ENCODE results near the gene EYS. TPM values are rescaled to one million over a fixed set of nuclear protein-coding genes. Genes with fewer than 3 reads are reported as not detected.

EYS gene
- total RNA-seq, 1 donor from 2014 or later = not detected

DNA sequence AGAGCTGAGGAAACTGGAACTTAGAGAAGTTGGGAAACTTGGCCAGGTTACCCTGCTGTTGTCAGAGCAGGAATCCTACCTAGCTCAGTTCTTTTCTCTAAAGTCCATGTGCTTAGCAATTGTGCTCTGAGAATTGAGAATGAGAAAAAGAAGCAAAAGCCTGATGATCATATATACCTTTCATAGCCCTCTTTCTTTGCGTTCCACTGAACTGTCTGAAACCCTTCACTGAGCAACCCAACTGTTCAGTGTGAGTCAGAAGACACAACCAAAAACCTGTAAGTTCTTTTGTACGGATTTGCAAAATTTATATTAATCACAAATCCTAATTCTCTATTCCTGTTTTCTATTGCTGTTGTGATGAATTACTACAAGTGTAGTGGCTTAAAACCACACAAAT is 1990.9 kb downstream of the EYS start:
- peaks cover 24% of the 10 kb centered on the region for H3K36me3 Mint-ChIP-seq (ENCODE audit: low read depth)
- no peaks in the 10 kb centered on the region for H3K27me3 Mint-ChIP-seq
- H3K4me3 Mint-ChIP-seq = no peak overlapping the region
- intact Hi-C loops (cut with micrococcal nuclease) = no loop called here
- DNase-seq = no peak
- H3K4me1 Mint-ChIP-seq = peaks cover 3% of the 10 kb centered on the region
- H3K9me3 Mint-ChIP-seq = no peaks in the 10 kb centered on the region
- H3K27ac Mint-ChIP-seq = no peak overlapping the region

- Mint-ChIP-seq H3K4me1 (peaks cover 3% of the 10 kb centered on the region), H3K27ac (no peak overlapping the region), H3K4me3 (no peak overlapping the region), H3K27me3 (no peaks in the 10 kb centered on the region), H3K36me3 (ENCODE audit: low read depth) (peaks cover 39% of the 10 kb centered on the region), H3K9me3 (no peaks in the 10 kb centered on the region)
- no peak for DNase-seq
- intact Hi-C loops (cut with micrococcal nuclease) = no loop called here
These were observed 1992.9 kb downstream of the EYS start for GRCh38 chr6:63714091-63714490.

GRCh38 chr6:63713332-63713731 is 1993.7 kb downstream of the EYS start:
- peaks cover 3% of the 10 kb centered on the region for H3K4me1 Mint-ChIP-seq
- DNase-seq = no peak
- no peaks in the 10 kb centered on the region for H3K27me3 Mint-ChIP-seq
- intact Hi-C loops (cut with micrococcal nuclease) = no loop called here
- H3K27ac Mint-ChIP-seq = no peak overlapping the region
- H3K9me3 Mint-ChIP-seq = no peaks in the 10 kb centered on the region
- no peak overlapping the region for H3K4me3 Mint-ChIP-seq
- peaks cover 42% of the 10 kb centered on the region for H3K36me3 Mint-ChIP-seq (ENCODE audit: low read depth)

- Mint-ChIP-seq H3K27me3 (no peaks in the 10 kb centered on the region), H3K36me3 (ENCODE audit: low read depth) (peaks cover 65% of the 10 kb centered on the region), H3K4me1 (peaks cover 20% of the 10 kb centered on the region), H3K4me3 (no peak overlapping the region), H3K9me3 (no peaks in the 10 kb centered on the region), H3K27ac (no peak overlapping the region)
- no peak for DNase-seq
- intact Hi-C loops (cut with micrococcal nuclease) = no loop called here
These were observed 1997.9 kb downstream of the EYS start for GRCh38 chr6:63709148-63709547.

DNA sequence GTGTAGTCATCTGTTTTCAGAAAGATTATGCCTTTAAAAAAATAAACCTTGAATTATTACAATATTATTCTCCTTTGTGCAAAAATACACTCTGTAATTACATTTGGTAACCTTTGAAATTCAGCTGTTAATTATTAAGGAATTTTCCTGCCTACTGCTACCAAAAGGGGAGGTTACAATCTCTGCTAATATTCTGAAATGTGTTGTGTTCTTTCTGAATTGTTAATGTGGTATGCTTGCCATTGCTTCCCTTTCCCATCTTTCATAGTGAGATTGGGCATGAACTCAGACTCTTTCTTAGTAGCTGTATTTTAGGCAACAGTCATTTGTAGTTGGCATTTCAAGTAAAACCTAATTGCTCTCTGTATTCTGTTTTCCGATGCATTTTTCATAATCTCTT is 1998.4 kb downstream of the EYS start:
- H3K36me3 Mint-ChIP-seq (ENCODE audit: low read depth) = peaks cover 68% of the 10 kb centered on the region
- no peaks in the 10 kb centered on the region for H3K9me3 Mint-ChIP-seq
- H3K27me3 Mint-ChIP-seq = no peaks in the 10 kb centered on the region
- H3K27ac Mint-ChIP-seq = no peak overlapping the region
- no peak for DNase-seq
- no peak overlapping the region for H3K4me3 Mint-ChIP-seq
- intact Hi-C loops (cut with micrococcal nuclease) = no loop called here
- H3K4me1 Mint-ChIP-seq = peaks cover 20% of the 10 kb centered on the region

DNA sequence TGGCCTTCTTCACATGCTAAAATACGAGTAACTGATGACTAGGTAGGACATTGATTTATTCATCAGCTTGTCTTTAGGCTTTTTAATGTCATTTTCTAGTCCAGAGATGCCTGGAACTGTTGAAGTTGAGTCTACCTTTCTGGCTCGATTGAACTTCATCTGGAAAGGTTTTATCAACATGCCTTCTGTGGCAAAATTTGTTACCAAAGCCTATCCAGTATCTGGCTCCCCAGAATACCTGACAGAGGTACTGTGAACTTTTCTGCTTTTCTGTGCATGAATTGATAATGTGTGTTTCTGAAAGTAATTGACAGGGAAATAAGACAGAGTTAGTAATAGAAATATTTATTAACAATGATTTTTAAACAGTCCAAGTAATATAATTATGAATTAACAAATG is 2000.4 kb downstream of the EYS start:
- no peak overlapping the region for H3K4me3 Mint-ChIP-seq
- no peaks in the 10 kb centered on the region for H3K27me3 Mint-ChIP-seq
- H3K9me3 Mint-ChIP-seq = no peaks in the 10 kb centered on the region
- no peak for DNase-seq
- H3K36me3 Mint-ChIP-seq (ENCODE audit: low read depth) = peaks cover 62% of the 10 kb centered on the region
- H3K27ac Mint-ChIP-seq = no peak overlapping the region
- peaks cover 17% of the 10 kb centered on the region for H3K4me1 Mint-ChIP-seq
- intact Hi-C loops (cut with micrococcal nuclease) = no loop called here

DNA sequence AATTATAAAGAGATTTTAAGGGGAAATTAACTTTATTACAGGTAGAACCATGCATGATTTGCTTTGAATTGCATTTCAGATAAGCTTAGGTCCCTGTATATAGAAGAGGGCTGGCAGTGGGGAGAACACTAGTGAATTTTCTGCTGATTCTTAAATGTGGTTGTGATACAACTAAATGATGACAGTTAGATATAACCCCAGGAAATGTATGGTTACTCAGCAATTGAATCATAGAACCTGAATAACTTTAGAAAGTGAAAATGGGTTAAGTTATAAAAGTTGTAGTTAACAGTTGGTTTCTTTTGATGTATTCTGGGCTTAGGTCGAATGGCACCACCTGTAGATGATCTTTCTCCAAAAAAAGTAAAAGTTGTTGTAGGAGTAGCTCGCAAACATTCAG is 2001.3 kb downstream of the EYS start:
- Mint-ChIP-seq H3K27me3 (no peaks in the 10 kb centered on the region), H3K9me3 (no peaks in the 10 kb centered on the region), H3K36me3 (ENCODE audit: low read depth) (peaks cover 58% of the 10 kb centered on the region), H3K4me3 (no peak overlapping the region), H3K27ac (no peak overlapping the region), H3K4me1 (peaks cover 17% of the 10 kb centered on the region)
- intact Hi-C loops (cut with micrococcal nuclease) = no loop called here
- no peak for DNase-seq

- Mint-ChIP-seq H3K4me1 (peaks cover 6% of the 10 kb centered on the region), H3K27me3 (no peaks in the 10 kb centered on the region), H3K9me3 (no peaks in the 10 kb centered on the region), H3K36me3 (ENCODE audit: low read depth) (peaks cover 19% of the 10 kb centered on the region), H3K4me3 (no peak overlapping the region), H3K27ac (no peak overlapping the region)
- DNase-seq = no peak
- intact Hi-C loops (cut with micrococcal nuclease) = no loop called here
These were observed 2016.8 kb downstream of the EYS start for GRCh38 chr6:63690221-63690620.

DNA sequence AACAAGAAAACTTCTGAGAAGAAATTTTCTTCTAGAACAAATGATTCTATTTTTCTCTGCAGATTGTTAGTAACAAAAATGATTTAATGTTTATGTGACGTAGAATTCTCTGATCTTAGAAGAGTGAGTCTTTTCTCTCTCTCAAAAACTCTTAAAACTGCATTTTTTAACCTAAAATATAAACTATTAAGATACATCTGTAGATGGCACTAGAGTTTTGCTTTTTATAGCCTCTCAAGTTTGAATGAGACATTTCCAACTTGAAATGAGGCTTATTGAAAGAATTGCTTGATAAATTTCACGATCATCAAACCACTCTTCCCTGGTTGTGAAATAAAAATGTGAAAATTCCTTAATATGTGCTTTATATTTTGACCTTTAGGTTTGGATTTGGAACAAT is 2017.6 kb downstream of the EYS start:
- H3K4me1 Mint-ChIP-seq = peaks cover 10% of the 10 kb centered on the region
- no peak overlapping the region for H3K27ac Mint-ChIP-seq
- peaks cover 21% of the 10 kb centered on the region for H3K36me3 Mint-ChIP-seq (ENCODE audit: low read depth)
- H3K9me3 Mint-ChIP-seq = no peaks in the 10 kb centered on the region
- no peak for DNase-seq
- intact Hi-C loops (cut with micrococcal nuclease) = loop anchor here (5.0 kb wide), 1 partner anchor 92 kb away; no protein-coding TSS in a partner anchor
- H3K4me3 Mint-ChIP-seq = no peak overlapping the region
- H3K27me3 Mint-ChIP-seq = no peaks in the 10 kb centered on the region

DNA sequence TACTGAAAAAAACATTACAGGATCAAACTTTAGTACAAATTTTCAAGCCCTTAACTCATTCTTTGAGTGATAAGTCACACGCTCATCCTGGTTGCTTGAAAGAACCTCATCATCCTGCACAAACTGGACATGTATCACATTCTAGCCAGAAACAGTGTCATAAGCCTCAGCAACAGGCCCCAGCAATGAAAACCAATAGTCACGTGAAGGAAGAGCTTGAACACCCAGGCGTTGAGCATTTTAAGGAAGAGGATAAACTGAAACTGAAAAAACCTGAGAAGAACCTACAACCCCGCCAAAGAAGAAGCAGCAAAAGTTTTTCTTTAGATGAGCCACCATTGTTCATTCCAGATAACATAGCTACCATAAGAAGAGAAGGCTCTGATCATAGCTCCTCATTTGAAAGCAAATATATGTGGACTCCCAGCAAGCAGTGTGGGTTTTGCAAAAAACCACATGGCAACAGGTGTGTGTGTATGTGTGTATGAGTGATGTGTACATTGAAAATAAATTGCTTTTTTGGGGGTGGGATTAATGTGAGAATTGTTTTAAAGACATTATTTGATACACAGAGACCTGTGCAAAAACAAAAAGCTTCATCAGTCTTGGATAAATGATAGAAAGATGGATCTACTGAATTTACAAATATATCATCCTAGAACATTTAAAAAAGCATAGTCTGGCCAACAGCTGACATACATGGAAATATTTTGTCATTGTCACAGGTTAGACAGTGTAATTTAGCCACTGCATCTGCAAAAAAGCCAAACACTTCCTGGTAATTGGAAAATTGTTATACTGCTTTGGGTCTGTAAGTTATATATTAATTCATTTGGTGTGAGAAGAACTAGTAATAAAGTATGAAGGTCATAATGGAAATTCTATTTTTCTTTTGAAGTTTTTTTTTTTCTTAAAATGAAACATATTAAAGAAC is 2021.3 kb downstream of the EYS start:
- Mint-ChIP-seq H3K9me3 (no peaks in the 10 kb centered on the region), H3K4me1 (peaks cover 16% of the 10 kb centered on the region), H3K27me3 (no peaks in the 10 kb centered on the region), H3K4me3 (no peak overlapping the region), H3K36me3 (ENCODE audit: low read depth) (peaks cover 34% of the 10 kb centered on the region), H3K27ac (peak overlapping the region; percentile 46)
- intact Hi-C loops (cut with micrococcal nuclease) = loop anchor here (5.0 kb wide), 1 partner anchor 88 kb away; no protein-coding TSS in a partner anchor
- DNase-seq = no peak

DNA sequence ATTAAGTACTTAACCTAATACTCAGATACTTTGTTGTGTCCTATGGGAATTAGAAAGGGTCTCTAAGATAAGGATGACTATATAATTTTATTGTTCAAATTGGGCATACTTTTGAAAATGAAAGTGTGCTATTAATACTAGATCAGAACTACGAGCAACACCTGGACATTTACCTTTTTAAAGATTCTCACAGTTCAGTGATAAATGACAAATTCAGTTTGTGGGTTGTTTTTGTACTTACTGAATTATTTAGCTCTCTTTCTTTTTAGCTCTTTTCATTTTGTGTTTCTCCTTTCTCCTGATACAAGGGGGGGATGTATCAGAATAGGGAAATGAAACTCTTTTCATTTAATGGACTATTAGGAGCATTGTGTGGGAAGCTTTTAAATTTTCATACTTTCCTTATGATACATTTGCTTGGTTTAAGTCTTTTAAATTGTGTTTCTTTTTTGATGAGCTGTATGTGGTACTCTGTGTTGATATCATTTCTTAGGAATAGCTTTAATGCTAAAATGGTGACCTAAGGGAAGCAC is 2023.9 kb downstream of the EYS start:
- DNase-seq = no peak
- H3K27me3 Mint-ChIP-seq = no peaks in the 10 kb centered on the region
- no peak overlapping the region for H3K27ac Mint-ChIP-seq
- H3K36me3 Mint-ChIP-seq (ENCODE audit: low read depth) = peaks cover 44% of the 10 kb centered on the region
- no peaks in the 10 kb centered on the region for H3K9me3 Mint-ChIP-seq
- intact Hi-C loops (cut with micrococcal nuclease) = no loop called here
- no peak overlapping the region for H3K4me3 Mint-ChIP-seq
- H3K4me1 Mint-ChIP-seq = peaks cover 16% of the 10 kb centered on the region

GRCh38 chr6:63677282-63677681 is 2029.7 kb downstream of the EYS start:
- H3K27me3 Mint-ChIP-seq = no peaks in the 10 kb centered on the region
- intact Hi-C loops (cut with micrococcal nuclease) = no loop called here

GRCh38 chr6:63676412-63677114 is 2030.5 kb downstream of the EYS start:
- no peak overlapping the region for H3K27ac Mint-ChIP-seq
- no peak overlapping the region for H3K4me3 Mint-ChIP-seq
- no peaks in the 10 kb centered on the region for H3K27me3 Mint-ChIP-seq
- peaks cover 8% of the 10 kb centered on the region for H3K4me1 Mint-ChIP-seq
- intact Hi-C loops (cut with micrococcal nuclease) = no loop called here
- DNase-seq = no peak
- no peaks in the 10 kb centered on the region for H3K9me3 Mint-ChIP-seq
- H3K36me3 Mint-ChIP-seq (ENCODE audit: low read depth) = peaks cover 23% of the 10 kb centered on the region

More at GRCh38 chr6:63677282-63677681, 2029.7 kb downstream of the EYS start:
- no peak overlapping the region for H3K4me3 Mint-ChIP-seq
- H3K27ac Mint-ChIP-seq = no peak overlapping the region
- no peak for DNase-seq
- peaks cover 8% of the 10 kb centered on the region for H3K4me1 Mint-ChIP-seq
- no peaks in the 10 kb centered on the region for H3K9me3 Mint-ChIP-seq
- H3K36me3 Mint-ChIP-seq (ENCODE audit: low read depth) = peaks cover 22% of the 10 kb centered on the region

GRCh38 chr6:63675138-63675537 is 2031.9 kb downstream of the EYS start:
- intact Hi-C loops (cut with micrococcal nuclease) = no loop called here
- Mint-ChIP-seq H3K36me3 (ENCODE audit: low read depth) (peaks cover 17% of the 10 kb centered on the region), H3K27me3 (no peaks in the 10 kb centered on the region), H3K9me3 (no peaks in the 10 kb centered on the region), H3K4me3 (no peak overlapping the region), H3K4me1 (peaks cover 2% of the 10 kb centered on the region), H3K27ac (no peak overlapping the region)
- DNase-seq = no peak
